PC-9 (cell line): ENCODE measurements around the gene GJB1. TPM values are rescaled to one million over a fixed set of nuclear protein-coding genes. Genes with fewer than 3 reads are reported as not detected.

Source experiments
- BruUV-seq: library from RNA; stranded (reverse); fragments of 400-500 nt; replicated peaks from 2 replicates; lab custom pipeline; 2021; lab: Mats Ljungman, UMichigan
- CTCF ChIA-PET: fragments of 300-600 bp; sonication (Branson Sonifier 250); formaldehyde crosslinking; loops from one replicate; lab custom pipeline; 2022; ENCODE audit warnings: antibody characterized with exemption; lab: Charles Lee
- POLR2A ChIA-PET: fragments of 300-600 bp; sonication (Branson Sonifier 250); formaldehyde crosslinking; loops from one replicate; lab custom pipeline; 2022; ENCODE audit warnings: antibody characterized with exemption; ENCODE audit not compliant: unreplicated experiment; lab: Charles Lee
- DNase-seq, 2 experiments: peaks; one replicate each; pipeline versions ENCODE4 v3.0.0 to v3.0.0-alpha.2; 2015 to 2022; ENCODE audit warnings: mixed read lengths in 1 of 2
- H2AFZ ChIP-seq: fragments of 200-600 bp; sonication (generic); 2 replicates; pipeline ENCODE4 v1.8.1; 2017; ENCODE audit warnings: antibody characterized with exemption
- H3F3A ChIP-seq: fragments of 200-600 bp; sonication (generic); 2 replicates; pipeline ENCODE4 v1.8.1; 2017; ENCODE audit warnings: antibody characterized with exemption, mild to moderate bottlenecking, low read depth; ENCODE audit not compliant: insufficient read depth
- H3K27ac ChIP-seq: fragments of 200-600 bp; sonication (generic); 2 replicates; pipeline ENCODE4 v1.6.1; 2016; ENCODE audit warnings: mixed run types
- H3K27me3 ChIP-seq: fragments of 200-600 bp; sonication (generic); 2 replicates; pipeline ENCODE4 v1.6.1; 2016; ENCODE audit warnings: low read depth, mixed run types; ENCODE audit not compliant: insufficient read depth
- H3K36me3 ChIP-seq: fragments of 200-600 bp; sonication (generic); 2 replicates; pipeline ENCODE4 v1.6.1; 2016; ENCODE audit warnings: low read depth, mixed run types
- H3K4me1 ChIP-seq: fragments of 200-600 bp; sonication (generic); replicated peaks from 2 replicates; pipeline ENCODE4 v1.6.1; 2016; ENCODE audit warnings: mixed run types; ENCODE audit not compliant: insufficient read depth
- H3K4me2 ChIP-seq: fragments of 200-600 bp; sonication (generic); 2 replicates; pipeline ENCODE4 v1.6.1; 2017; ENCODE audit warnings: mixed run types
- H3K4me3 ChIP-seq: fragments of 200-600 bp; sonication (generic); 2 replicates; pipeline ENCODE4 v1.6.1; 2016; ENCODE audit warnings: mixed run types
- H3K79me2 ChIP-seq: fragments of 200-600 bp; sonication (generic); 2 replicates; pipeline ENCODE4 v1.6.1; 2017; ENCODE audit warnings: low read depth, mixed run types
- H3K9me2 ChIP-seq: fragments of 200-600 bp; sonication (generic); 2 replicates; pipeline ENCODE4 v1.8.1; 2017; ENCODE audit warnings: mild to moderate bottlenecking; ENCODE audit not compliant: insufficient read depth
- H3K9me3 ChIP-seq: fragments of 200-600 bp; sonication (generic); 2 replicates; pipeline ENCODE4 v1.8.1; 2016; ENCODE audit warnings: low read depth; ENCODE audit not compliant: insufficient read depth
- H4K20me1 ChIP-seq: fragments of 200-600 bp; sonication (generic); 2 replicates; pipeline ENCODE4 v1.8.1; 2017; ENCODE audit not compliant: insufficient read depth
- EZH2 ChIP-seq: fragments of 200-600 bp; sonication (generic); IDR thresholded peaks from 2 replicates; pipeline ENCODE4 v1.8.0; 2017; ENCODE audit warnings: antibody characterized with exemption, low read depth
- intact Hi-C: fragments of 100-400 bp; cut with micrococcal nuclease; formaldehyde crosslinking; loops from one replicate; pipeline ENCODE4 v1.10.0; 2022; ENCODE audit not compliant: unreplicated experiment
- total RNA-seq: library from RNA; stranded (reverse); gene quantifications from 2 replicates; pipeline ENCODE4 v1.2.3, GENCODE V29; 2021
- TF ChIP-seq, protein P1 (sequence below): fragments of 200-600 bp; sonication (generic); conservative IDR thresholded peaks from 2 replicates; pipeline ENCODE4 v1.6.1; 2017; ENCODE audit warnings: mixed run types, antibody characterized with exemption, mild to moderate bottlenecking, moderate library complexity

Gene GJB1
- total RNA-seq, 1 experiment from 2014 or later = not detected

DNA sequence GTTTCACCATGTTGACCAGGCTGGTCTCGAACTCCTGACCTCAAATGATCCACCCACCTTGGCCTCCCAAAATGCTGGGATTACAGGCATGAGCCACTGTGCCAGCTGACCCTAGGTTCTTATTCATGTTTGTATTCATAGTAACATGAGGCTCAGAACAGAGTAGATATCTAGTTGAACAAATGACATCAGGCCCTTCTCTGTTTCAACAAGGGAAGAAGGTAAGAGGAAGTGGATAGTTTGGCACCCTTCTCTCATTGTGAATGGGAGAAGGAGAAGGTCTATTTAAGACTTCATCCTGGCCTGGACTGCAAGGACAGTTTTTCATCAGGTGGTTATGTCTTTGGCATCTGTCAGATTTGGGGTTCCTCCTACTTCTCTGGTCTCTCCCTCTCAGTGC is 13.8 kb downstream of the GJB1 start:
- POLR2A ChIA-PET = no interaction called here
- CTCF ChIA-PET = no interaction called here

DNA sequence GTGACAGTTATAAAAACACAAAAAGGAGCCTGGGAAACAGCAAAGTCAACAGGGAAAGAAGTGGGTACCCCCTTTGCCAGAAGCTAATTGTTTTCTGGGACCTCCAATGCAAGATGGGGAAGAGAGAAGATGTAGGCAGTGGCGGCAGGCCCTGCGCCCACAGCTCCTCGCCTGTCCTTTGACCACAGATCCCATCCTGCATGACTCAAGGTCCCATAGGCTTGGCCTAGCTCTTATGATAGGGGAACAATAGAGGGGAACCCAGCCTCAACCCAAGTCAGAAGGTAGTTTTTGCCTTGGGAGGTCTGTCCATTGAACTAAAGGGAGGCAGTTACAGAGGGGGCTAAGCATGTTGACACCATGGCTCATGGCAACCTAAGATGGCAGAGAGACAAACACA is 16.8 kb downstream of the GJB1 start:
- Histone ChIP-seq H2AFZ (no peak overlapping the region), H3K4me2 (no peak overlapping the region), H4K20me1 (no peaks in the 10 kb centered on the region), H3K27ac (no peak overlapping the region), H3K4me3 (no peak overlapping the region), H3F3A (no peaks in the 10 kb centered on the region), H3K79me2 (no peaks in the 10 kb centered on the region), H3K4me1 (no peaks in the 10 kb centered on the region), H3K27me3 (no peaks in the 10 kb centered on the region), H3K9me3 (no peaks in the 10 kb centered on the region), H3K36me3 (no peaks in the 10 kb centered on the region; the same call in 1 of the 2 replicates), H3K9me2 (no peaks in the 10 kb centered on the region)
- ChIA-PET POLR2A (no interaction called here), CTCF (no interaction called here)
- DNase-seq = no peak
- TF ChIP-seq, protein P1, sequence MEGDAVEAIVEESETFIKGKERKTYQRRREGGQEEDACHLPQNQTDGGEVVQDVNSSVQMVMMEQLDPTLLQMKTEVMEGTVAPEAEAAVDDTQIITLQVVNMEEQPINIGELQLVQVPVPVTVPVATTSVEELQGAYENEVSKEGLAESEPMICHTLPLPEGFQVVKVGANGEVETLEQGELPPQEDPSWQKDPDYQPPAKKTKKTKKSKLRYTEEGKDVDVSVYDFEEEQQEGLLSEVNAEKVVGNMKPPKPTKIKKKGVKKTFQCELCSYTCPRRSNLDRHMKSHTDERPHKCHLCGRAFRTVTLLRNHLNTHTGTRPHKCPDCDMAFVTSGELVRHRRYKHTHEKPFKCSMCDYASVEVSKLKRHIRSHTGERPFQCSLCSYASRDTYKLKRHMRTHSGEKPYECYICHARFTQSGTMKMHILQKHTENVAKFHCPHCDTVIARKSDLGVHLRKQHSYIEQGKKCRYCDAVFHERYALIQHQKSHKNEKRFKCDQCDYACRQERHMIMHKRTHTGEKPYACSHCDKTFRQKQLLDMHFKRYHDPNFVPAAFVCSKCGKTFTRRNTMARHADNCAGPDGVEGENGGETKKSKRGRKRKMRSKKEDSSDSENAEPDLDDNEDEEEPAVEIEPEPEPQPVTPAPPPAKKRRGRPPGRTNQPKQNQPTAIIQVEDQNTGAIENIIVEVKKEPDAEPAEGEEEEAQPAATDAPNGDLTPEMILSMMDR = no peak
- TF ChIP-seq EZH2 = no peak
- BruUV-seq = TSS peak; percentile 28
- intact Hi-C loops = no loop called here

More for the DNA sequence above, 13.8 kb downstream of the GJB1 start:
- DNase-seq = no peak
- H3K9me2 ChIP-seq = no peaks in the 10 kb centered on the region
- TF ChIP-seq, protein P1 = no peak
- TF ChIP-seq EZH2 = no peak
- no peak overlapping the region for H3K27ac ChIP-seq
- H3K9me3 ChIP-seq = no peaks in the 10 kb centered on the region
- no peaks in the 10 kb centered on the region for H3K27me3 ChIP-seq
- no peaks in the 10 kb centered on the region for H3K36me3 ChIP-seq
- no peak overlapping the region for H3K4me2 ChIP-seq
- intact Hi-C loops = no loop called here
- no peaks in the 10 kb centered on the region for H3F3A ChIP-seq
- no TSS peak for BruUV-seq
- H3K79me2 ChIP-seq = no peaks in the 10 kb centered on the region
- H2AFZ ChIP-seq = no peak overlapping the region
- no peak overlapping the region for H3K4me3 ChIP-seq
- H4K20me1 ChIP-seq = no peaks in the 10 kb centered on the region
- H3K4me1 ChIP-seq = no peaks in the 10 kb centered on the region

DNA sequence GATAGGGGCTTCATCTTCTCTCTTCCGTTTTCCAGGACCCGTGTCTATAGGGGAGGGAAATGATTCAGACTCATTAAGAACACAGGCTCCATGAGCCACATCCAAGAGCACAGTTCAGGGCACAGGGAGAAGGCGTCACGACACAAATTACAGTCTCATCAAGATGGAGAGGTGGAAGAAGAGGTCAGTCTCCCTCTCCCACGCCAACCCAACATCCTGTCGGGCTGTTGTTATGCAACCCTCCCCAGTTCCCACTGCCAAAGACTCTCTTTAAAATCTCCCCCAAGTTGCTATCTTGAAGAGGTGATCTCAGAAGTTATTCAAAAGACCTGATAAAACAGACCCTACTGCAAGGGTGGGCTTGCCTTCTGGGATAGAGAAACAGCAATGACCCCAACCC is 18.3 kb downstream of the GJB1 start:
- Histone ChIP-seq H3K79me2 (no peaks in the 10 kb centered on the region), H3K27ac (no peak overlapping the region), H3K4me3 (no peak overlapping the region), H3F3A (no peaks in the 10 kb centered on the region), H3K4me2 (no peak overlapping the region), H3K9me2 (no peaks in the 10 kb centered on the region), H3K27me3 (no peaks in the 10 kb centered on the region), H2AFZ (no peak overlapping the region), H3K36me3 (no peaks in the 10 kb centered on the region; the same call in 1 of the 2 replicates), H3K4me1 (no peaks in the 10 kb centered on the region), H4K20me1 (no peaks in the 10 kb centered on the region), H3K9me3 (no peaks in the 10 kb centered on the region)
- no TSS peak for BruUV-seq
- CTCF ChIA-PET = no interaction called here
- no peak for DNase-seq
- intact Hi-C loops = no loop called here
- POLR2A ChIA-PET = no interaction called here
- TF ChIP-seq EZH2 = no peak
- TF ChIP-seq, protein P1 = no peak
